ENCODE measurements around the gene CDK11B.
"Not testable (repeated sequence)": the region's sequence is repeated elsewhere in the genome, so short reads cannot be mapped to it uniquely, and the experiment has no call there.

The CDK11B gene

GRCh38 chr1:1662392-1662791 is 3.6 kb upstream of the CDK11B start:
- DNase-seq = peak; percentile 36

- not testable (repeated sequence) for DNase-seq
Observed at GRCh38 chr1:1648265-1648664, 10.5 kb downstream of the CDK11B start.

GRCh38 chr1:1647567-1648241 is 11.1 kb downstream of the CDK11B start:
- DNase-seq = not testable (repeated sequence)

- DNase-seq = not testable (repeated sequence)
Observed at GRCh38 chr1:1646326-1646725, 12.5 kb downstream of the CDK11B start.

GRCh38 chr1:1640711-1641461 is 17.9 kb downstream of the CDK11B start:
- not testable (repeated sequence) for DNase-seq

- not testable (repeated sequence) for DNase-seq
Observed at GRCh38 chr1:1640081-1640480, 18.7 kb downstream of the CDK11B start.

GRCh38 chr1:1639368-1639767 is 19.4 kb downstream of the CDK11B start:
- not testable (repeated sequence) for DNase-seq

GRCh38 chr1:1638528-1638927 is 20.3 kb downstream of the CDK11B start:
- not testable (repeated sequence) for DNase-seq

GRCh38 chr1:1637479-1637875 is 21.3 kb downstream of the CDK11B start:
- DNase-seq = not testable (repeated sequence)

GRCh38 chr1:1636621-1637478 is 22.0 kb downstream of the CDK11B start:
- DNase-seq = not testable (repeated sequence)

- DNase-seq = not testable (repeated sequence)
Observed at GRCh38 chr1:1634613-1635012, 24.2 kb downstream of the CDK11B start.

GRCh38 chr1:1633409-1633808 is 25.4 kb downstream of the CDK11B start:
- not testable (repeated sequence) for DNase-seq

GRCh38 chr1:1631782-1632420 is 26.9 kb downstream of the CDK11B start, which contains the start of gene MMP23B:
MMP23B (plus strand) TSS chr1:1632173; CDS start chr1:1632219, 46 bp downstream.
- DNase-seq = no peak

- no peak for DNase-seq
Observed at GRCh38 chr1:1630965-1631781, 27.6 kb downstream of the CDK11B start.

GRCh38 chr1:1630191-1630964 is 28.4 kb downstream of the CDK11B start:
- DNase-seq = peak; percentile 52

- no peak for DNase-seq
Observed at GRCh38 chr1:1629430-1630190, 29.2 kb downstream of the CDK11B start.

GRCh38 chr1:1628754-1629429 is 29.9 kb downstream of the CDK11B start:
- no peak for DNase-seq

GRCh38 chr1:1627829-1628753 is 30.7 kb downstream of the CDK11B start:
- no peak for DNase-seq
